Activated T-helper 1 cell treated with anti-CD3 and anti-CD28 coated beads, Interleukin-12 subunit alpha, Interleukin-12 subunit beta, Interleukin-2, Interleukin-4 antibody, amounts not matched to agents 30 ng/mL and 10 ng/mL and 1 ng/mL, durations not matched to agents 14 hours and 24 hours and 36 hours (primary cell): Measurements from ENCODE around the gene GFOD1. TPM values are rescaled to one million over a fixed set of nuclear protein-coding genes. Genes with fewer than 3 reads are reported as not detected.

Source experiments
- DNase-seq: peaks from one replicate; pipeline ENCODE4 v3.0.0; 2021; ENCODE audit warnings: low spot score
- H3K27ac Mint-ChIP-seq: one replicate; pipeline ENCODE4 v1.8.0; 2021; ENCODE audit warnings: mild to moderate bottlenecking, mixed read lengths
- H3K27me3 Mint-ChIP-seq: one replicate; pipeline ENCODE4 v1.8.0; 2022; ENCODE audit warnings: mild to moderate bottlenecking, moderate library complexity, mixed read lengths; ENCODE audit not compliant: insufficient read depth
- H3K36me3 Mint-ChIP-seq: one replicate; pipeline ENCODE4 v1.8.0; 2021; ENCODE audit warnings: low read depth, mixed read lengths
- H3K4me1 Mint-ChIP-seq: one replicate; pipeline ENCODE4 v1.8.0; 2021; ENCODE audit warnings: low read depth, mixed read lengths
- H3K4me3 Mint-ChIP-seq: one replicate; pipeline ENCODE4 v1.8.0; 2021; ENCODE audit warnings: mild to moderate bottlenecking, moderate library complexity, mixed read lengths
- H3K9me3 Mint-ChIP-seq: one replicate; pipeline ENCODE4 v1.8.0; 2021; ENCODE audit warnings: mixed read lengths
- intact Hi-C: fragments of 100-400 bp; cut with micrococcal nuclease; formaldehyde crosslinking; loops from one replicate; pipeline ENCODE4 v1.15.1; 2024
- total RNA-seq: library from RNA; stranded (reverse); gene quantifications from 2 replicates; pipeline ENCODE4 v1.2.3, GENCODE V29; 2022

The GFOD1 gene
- total RNA-seq, 1 donor from 2014 or later: 13.6 TPM

- intact Hi-C loops: no loop called here
- H3K36me3 Mint-ChIP-seq: no peaks in the 10 kb centered on the region
- no peak for DNase-seq
- no peak overlapping the region for H3K4me3 Mint-ChIP-seq
- H3K27me3 Mint-ChIP-seq: peaks cover 7% of the 10 kb centered on the region
- no peak overlapping the region for H3K27ac Mint-ChIP-seq
- no peaks in the 10 kb centered on the region for H3K9me3 Mint-ChIP-seq
- H3K4me1 Mint-ChIP-seq: no peaks in the 10 kb centered on the region
Observed at GRCh38 chr6:13507306-13507860, 20.0 kb upstream of the GFOD1 start.

DNA sequence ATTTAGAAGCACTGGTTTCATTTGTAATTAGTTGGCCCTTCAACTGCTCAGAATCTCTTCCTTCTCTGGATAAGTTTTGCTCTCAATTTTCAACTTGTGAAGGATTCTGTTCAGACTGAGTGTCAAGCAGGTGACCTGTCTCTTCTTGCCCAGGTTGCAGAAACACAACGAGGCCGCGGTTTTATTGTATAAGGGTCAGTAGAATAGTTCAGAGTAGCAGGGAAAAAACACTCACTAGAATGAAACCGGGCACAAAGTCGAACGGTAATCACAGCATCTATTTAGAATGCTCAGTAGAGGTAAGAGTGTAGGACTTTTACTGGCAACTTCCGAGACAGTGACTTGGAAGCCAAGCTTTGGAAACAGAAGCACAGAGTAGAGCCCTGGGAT, 17.9 kb upstream of the GFOD1 start:
- peaks cover 3% of the 10 kb centered on the region for H3K4me1 Mint-ChIP-seq
- intact Hi-C loops: no loop called here
- H3K4me3 Mint-ChIP-seq: no peak overlapping the region
- H3K36me3 Mint-ChIP-seq: no peaks in the 10 kb centered on the region
- H3K27me3 Mint-ChIP-seq: peaks cover 7% of the 10 kb centered on the region
- no peaks in the 10 kb centered on the region for H3K9me3 Mint-ChIP-seq
- DNase-seq: no peak
- no peak overlapping the region for H3K27ac Mint-ChIP-seq

DNA sequence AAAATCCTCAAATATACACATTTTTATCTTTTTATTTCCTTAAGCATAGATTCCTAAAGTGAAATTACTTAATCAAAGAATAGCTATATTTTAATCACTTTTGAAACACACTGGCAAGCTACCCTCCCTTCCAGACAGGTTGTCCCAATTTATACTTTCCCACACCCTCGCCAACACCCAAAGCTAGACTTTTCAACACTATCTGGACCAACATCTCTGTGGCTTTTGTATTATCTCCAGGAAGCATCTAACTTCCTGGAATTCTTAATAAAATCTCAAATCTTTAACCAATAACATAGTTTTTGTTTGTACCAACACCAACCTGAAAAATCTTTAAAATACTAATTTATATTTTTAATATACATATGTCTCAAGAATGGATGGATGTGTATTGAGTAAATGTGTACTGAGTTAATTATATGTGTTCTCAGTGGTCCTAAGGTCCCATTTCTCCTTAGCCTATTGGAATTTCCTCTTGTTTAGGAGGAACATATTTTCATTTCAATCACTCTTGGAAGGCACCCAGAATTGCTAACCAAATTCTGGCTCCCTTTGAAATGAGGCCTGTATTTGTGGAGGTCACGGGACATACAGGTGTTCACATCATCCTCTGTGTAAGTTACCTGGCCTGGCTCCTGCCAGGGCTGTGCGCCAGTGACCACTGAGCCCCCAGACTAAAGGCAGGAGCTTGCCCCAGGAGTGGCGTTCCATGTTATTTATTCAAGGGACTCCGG, 17.4 kb upstream of the GFOD1 start:
- Mint-ChIP-seq H3K4me1 (peaks cover 7% of the 10 kb centered on the region), H3K36me3 (no peaks in the 10 kb centered on the region), H3K27ac (no peak overlapping the region), H3K9me3 (no peaks in the 10 kb centered on the region), H3K4me3 (no peak overlapping the region), H3K27me3 (peaks cover 7% of the 10 kb centered on the region)
- DNase-seq: no peak
- intact Hi-C loops: no loop called here

- Mint-ChIP-seq H3K27ac (no peak overlapping the region), H3K36me3 (no peaks in the 10 kb centered on the region), H3K9me3 (no peaks in the 10 kb centered on the region), H3K4me3 (no peak overlapping the region), H3K27me3 (peaks cover 8% of the 10 kb centered on the region), H3K4me1 (peaks cover 7% of the 10 kb centered on the region)
- intact Hi-C loops: no loop called here
- no peak for DNase-seq
Observed at GRCh38 chr6:13500915-13501314, 13.5 kb upstream of the GFOD1 start.

GRCh38 chr6:13500264-13500663, 12.9 kb upstream of the GFOD1 start:
- no peak overlapping the region for H3K27ac Mint-ChIP-seq
- H3K4me3 Mint-ChIP-seq: no peak overlapping the region
- no peaks in the 10 kb centered on the region for H3K36me3 Mint-ChIP-seq
- peaks cover 7% of the 10 kb centered on the region for H3K4me1 Mint-ChIP-seq
- H3K9me3 Mint-ChIP-seq: no peaks in the 10 kb centered on the region
- intact Hi-C loops: no loop called here
- no peak for DNase-seq
- peaks cover 11% of the 10 kb centered on the region for H3K27me3 Mint-ChIP-seq

GRCh38 chr6:13496513-13497190, 9.3 kb upstream of the GFOD1 start:
- DNase-seq: no peak
- Mint-ChIP-seq H3K4me3 (no peak overlapping the region), H3K36me3 (no peaks in the 10 kb centered on the region)

DNA sequence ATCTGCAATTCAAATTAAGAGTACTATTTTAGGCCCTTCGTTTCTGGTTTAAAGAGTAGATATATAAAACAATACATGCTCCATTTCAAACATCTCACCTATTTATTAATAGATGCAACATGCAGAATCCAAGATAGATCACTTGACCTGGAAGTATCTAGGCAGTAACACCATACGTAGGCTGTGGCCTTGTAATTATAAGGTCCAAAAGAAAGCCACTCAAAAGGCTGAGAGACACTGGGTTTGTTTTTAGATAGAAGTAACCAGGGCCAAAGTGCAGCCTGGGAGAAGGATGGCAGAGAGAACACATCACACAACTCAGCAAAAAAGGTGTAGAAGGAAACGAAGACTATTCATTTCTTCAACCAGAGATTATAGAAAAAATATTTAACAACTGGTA, 8.4 kb upstream of the GFOD1 start:
- DNase-seq: no peak
- no peaks in the 10 kb centered on the region for H3K9me3 Mint-ChIP-seq
- no peak overlapping the region for H3K27ac Mint-ChIP-seq
- peaks cover 12% of the 10 kb centered on the region for H3K27me3 Mint-ChIP-seq
- intact Hi-C loops: no loop called here
- H3K36me3 Mint-ChIP-seq: no peaks in the 10 kb centered on the region
- H3K4me1 Mint-ChIP-seq: peaks cover 7% of the 10 kb centered on the region
- H3K4me3 Mint-ChIP-seq: no peak overlapping the region

More at GRCh38 chr6:13496513-13497190, 9.3 kb upstream of the GFOD1 start:
- intact Hi-C loops: no loop called here
- Mint-ChIP-seq H3K4me1 (peaks cover 7% of the 10 kb centered on the region), H3K27me3 (peaks cover 12% of the 10 kb centered on the region), H3K9me3 (no peaks in the 10 kb centered on the region), H3K27ac (no peak overlapping the region)

DNA sequence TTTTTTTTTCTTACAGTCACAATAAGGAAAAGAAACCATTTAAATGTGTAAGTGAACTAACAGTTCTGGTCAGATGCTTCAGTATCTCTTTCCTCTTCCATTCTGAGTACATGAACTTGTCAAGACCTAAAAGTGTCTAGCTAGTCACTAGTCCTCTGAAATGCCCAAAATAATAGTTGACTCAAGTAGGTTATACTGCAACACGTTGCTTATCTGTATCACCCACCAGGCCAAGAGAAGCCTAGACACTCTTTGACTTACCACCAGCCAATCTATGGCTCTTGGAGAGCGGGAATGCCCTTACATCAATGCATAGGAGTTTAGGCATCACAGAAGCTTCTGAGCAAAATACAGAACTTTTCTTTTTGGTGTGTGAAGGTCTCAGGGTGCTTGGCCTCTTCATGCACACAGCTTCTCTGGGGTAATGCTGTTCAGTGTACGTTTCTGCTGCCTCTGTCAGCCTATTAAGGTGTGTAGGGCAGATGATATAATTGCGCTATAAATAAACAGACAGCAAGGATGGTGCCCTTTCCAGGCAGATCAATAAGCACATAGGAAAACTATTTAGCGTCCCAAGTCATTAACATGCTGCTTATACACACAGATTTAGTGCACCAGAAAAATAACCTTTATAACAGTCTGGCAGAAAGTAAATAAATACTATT, 7.8 kb upstream of the GFOD1 start:
- no peaks in the 10 kb centered on the region for H3K36me3 Mint-ChIP-seq
- H3K4me3 Mint-ChIP-seq: no peak overlapping the region
- H3K27ac Mint-ChIP-seq: no peak overlapping the region
- H3K4me1 Mint-ChIP-seq: peaks cover 3% of the 10 kb centered on the region
- H3K9me3 Mint-ChIP-seq: no peaks in the 10 kb centered on the region
- peaks cover 13% of the 10 kb centered on the region for H3K27me3 Mint-ChIP-seq
- intact Hi-C loops: no loop called here
- no peak for DNase-seq

GRCh38 chr6:13494137-13494536, 6.7 kb upstream of the GFOD1 start:
- no peaks in the 10 kb centered on the region for H3K4me1 Mint-ChIP-seq
- intact Hi-C loops: no loop called here
- H3K27ac Mint-ChIP-seq: no peak overlapping the region
- DNase-seq: no peak
- H3K27me3 Mint-ChIP-seq: peaks cover 16% of the 10 kb centered on the region
- H3K9me3 Mint-ChIP-seq: no peaks in the 10 kb centered on the region
- no peak overlapping the region for H3K4me3 Mint-ChIP-seq
- H3K36me3 Mint-ChIP-seq: no peaks in the 10 kb centered on the region

- no peak for DNase-seq
- no peaks in the 10 kb centered on the region for H3K9me3 Mint-ChIP-seq
- H3K4me1 Mint-ChIP-seq: peaks cover 5% of the 10 kb centered on the region
- H3K27ac Mint-ChIP-seq: no peak overlapping the region
- H3K4me3 Mint-ChIP-seq: no peak overlapping the region
- H3K27me3 Mint-ChIP-seq: peaks cover 22% of the 10 kb centered on the region
- H3K36me3 Mint-ChIP-seq: no peaks in the 10 kb centered on the region
- intact Hi-C loops: no loop called here
Observed at GRCh38 chr6:13493147-13493546, 5.7 kb upstream of the GFOD1 start.

- Mint-ChIP-seq H3K27ac (no peak overlapping the region), H3K36me3 (no peaks in the 10 kb centered on the region), H3K27me3 (peaks cover 22% of the 10 kb centered on the region), H3K4me1 (peaks cover 5% of the 10 kb centered on the region), H3K4me3 (no peak overlapping the region), H3K9me3 (no peaks in the 10 kb centered on the region)
- intact Hi-C loops: no loop called here
- no peak for DNase-seq
Observed at GRCh38 chr6:13492357-13492756, 5.0 kb upstream of the GFOD1 start.

DNA sequence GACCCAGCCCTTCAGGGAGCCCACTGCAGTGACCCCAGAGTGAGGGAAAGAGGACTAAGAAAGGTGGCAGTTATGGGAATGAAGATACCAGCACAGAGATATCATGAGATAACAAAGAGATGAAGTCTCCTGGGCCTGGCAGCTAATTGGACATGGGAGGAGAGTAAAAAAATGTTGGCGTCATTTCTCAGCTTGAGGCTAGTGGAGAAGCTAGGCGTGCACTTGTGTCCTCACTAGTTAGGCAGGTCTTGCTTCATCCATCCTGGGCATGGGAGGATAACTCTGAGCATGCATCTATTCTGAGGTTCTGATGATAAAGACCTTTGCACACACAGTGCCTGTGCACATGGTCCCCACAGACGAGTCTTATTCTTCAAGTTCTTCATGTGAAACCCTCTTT, 4.1 kb upstream of the GFOD1 start:
- peaks cover 7% of the 10 kb centered on the region for H3K4me1 Mint-ChIP-seq
- no peak overlapping the region for H3K27ac Mint-ChIP-seq
- intact Hi-C loops: no loop called here
- H3K36me3 Mint-ChIP-seq: no peaks in the 10 kb centered on the region
- H3K27me3 Mint-ChIP-seq: peaks cover 19% of the 10 kb centered on the region
- DNase-seq: no peak
- H3K9me3 Mint-ChIP-seq: no peaks in the 10 kb centered on the region
- no peak overlapping the region for H3K4me3 Mint-ChIP-seq

GRCh38 chr6:13490402-13490801, 3.0 kb upstream of the GFOD1 start:
- Mint-ChIP-seq H3K4me3 (no peak overlapping the region), H3K4me1 (peaks cover 18% of the 10 kb centered on the region), H3K27me3 (peaks cover 12% of the 10 kb centered on the region), H3K9me3 (no peaks in the 10 kb centered on the region), H3K27ac (no peak overlapping the region), H3K36me3 (no peaks in the 10 kb centered on the region)
- intact Hi-C loops: no loop called here
- no peak for DNase-seq
